Ureter (tissue), 1 donor: Measurements from ENCODE around the gene BST1. TPM values are rescaled to one million over a fixed set of nuclear protein-coding genes. Genes with fewer than 3 reads are reported as not detected.

Source experiments
- DNase-seq: peaks from one replicate; pipeline ENCODE4 v3.0.0-alpha.2; 2020; ENCODE audit warnings: low spot score
- total RNA-seq: library from RNA; stranded (reverse); gene quantifications from one replicate; pipeline ENCODE4 v1.2.4, GENCODE V29; 2023
- donor health status: DM: yes; HTN: yes; CAD: no.

BST1 gene, protein sequence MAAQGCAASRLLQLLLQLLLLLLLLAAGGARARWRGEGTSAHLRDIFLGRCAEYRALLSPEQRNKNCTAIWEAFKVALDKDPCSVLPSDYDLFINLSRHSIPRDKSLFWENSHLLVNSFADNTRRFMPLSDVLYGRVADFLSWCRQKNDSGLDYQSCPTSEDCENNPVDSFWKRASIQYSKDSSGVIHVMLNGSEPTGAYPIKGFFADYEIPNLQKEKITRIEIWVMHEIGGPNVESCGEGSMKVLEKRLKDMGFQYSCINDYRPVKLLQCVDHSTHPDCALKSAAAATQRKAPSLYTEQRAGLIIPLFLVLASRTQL
- 18.6 TPM for total RNA-seq

DNA sequence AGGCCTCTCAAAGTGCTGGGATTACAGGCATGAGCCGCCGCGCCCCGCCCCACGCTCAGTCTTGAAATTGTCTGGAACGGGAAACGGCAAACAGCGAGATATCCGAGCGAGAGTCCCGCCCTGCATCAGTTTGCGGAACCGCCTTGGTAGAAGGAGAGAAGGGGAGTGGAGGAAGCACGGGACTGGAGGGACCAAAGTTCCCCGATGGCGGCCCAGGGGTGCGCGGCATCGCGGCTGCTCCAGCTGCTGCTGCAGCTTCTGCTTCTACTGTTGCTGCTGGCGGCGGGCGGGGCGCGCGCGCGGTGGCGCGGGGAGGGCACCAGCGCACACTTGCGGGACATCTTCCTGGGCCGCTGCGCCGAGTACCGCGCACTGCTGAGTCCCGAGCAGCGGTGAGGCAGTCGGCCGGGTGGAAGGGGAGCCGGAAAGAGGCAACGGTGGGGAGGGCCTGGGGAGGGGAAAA, at the start of gene BST1:
BST1 (plus strand) TSS at position 125 of the 463 bp plus-strand sequence; CDS start at position 205, 80 bp downstream.
- peak; percentile 81 for DNase-seq

DNA sequence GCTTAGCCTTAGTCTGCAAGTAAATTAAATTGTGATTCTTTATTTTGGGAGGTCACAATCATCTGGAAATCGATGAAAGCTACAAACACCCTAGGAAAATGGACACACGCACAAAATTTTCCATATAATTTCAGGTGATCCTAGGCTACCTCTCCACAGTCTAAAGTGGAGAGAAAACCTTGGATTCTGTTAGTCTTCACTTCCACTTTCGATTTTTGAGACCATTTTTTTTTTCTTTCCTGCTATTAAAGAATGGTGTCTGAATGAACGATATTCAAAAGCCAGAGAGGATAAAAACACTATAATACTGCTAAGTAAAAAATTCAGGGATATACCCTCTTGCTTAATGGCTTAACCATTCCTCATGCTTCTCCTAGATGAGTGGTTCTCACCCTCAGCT, 49.4 kb upstream of the BST1 start:
- DNase-seq: no peak

DNA sequence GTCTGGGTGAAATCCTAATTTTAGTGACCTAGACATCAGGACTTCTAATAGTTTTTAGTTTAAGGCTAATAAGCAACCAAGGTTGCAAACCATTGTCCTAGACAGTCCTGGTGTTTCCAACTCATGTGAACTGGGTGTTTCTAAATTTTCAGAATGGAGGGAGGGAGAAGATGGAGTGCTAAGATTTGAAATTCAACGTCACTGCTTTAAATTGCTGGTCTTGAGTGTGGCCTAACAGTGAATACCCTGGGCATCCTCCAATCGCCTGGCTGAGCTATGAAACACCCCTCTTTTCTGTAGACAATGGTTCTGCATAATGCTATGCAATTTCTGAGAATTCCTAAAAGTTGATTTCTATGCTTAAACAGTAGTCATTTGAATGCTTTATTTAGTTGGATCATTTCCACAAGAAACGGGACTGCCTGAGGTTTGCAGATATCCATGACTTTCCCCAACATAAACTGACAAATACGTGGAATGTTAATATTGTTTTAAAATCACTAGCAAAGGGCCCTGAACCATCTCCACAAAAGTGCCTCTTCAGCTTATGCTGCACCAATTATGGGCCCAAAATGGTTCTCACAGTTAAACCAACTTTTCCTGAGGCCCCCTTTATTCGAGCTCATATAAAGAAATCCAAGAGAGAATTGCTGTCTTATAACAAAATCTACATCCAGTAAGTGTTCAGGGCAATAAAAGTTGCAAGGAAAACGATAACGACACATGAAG, 48.8 kb upstream of the BST1 start:
- no peak for DNase-seq

DNA sequence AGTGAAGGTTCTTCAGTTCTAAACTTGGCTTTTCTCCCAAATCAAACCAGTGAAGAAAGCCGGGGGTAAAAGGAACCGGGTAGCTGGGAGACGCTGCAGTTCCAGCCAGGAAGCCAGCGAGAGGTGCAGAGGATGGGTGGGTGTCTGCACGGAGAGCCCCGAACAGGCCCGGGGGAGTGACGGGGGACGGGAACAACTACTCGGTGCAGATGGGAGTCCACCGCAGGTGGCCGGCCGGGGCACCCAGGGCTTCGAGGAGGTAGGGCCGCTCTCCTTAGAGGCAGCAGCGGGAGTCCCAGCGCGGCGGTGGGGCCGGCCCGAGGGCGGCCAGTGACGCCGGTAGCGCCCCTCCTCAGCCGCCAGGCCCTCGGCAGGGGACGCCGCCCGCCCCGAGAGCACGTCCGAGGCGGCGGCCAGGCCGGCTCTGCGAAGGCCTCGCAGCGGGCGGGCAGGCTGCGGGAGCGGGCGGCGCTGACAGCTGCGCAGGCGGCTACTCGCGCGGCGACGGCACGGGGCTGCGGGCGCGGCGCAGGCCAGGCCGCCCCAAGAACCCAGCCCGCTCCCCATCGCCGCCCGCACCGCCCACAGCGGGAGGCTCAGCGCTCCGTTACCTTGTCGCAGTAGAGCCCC, 48.2 kb upstream of the BST1 start:
- peak; percentile 65 for DNase-seq

DNA sequence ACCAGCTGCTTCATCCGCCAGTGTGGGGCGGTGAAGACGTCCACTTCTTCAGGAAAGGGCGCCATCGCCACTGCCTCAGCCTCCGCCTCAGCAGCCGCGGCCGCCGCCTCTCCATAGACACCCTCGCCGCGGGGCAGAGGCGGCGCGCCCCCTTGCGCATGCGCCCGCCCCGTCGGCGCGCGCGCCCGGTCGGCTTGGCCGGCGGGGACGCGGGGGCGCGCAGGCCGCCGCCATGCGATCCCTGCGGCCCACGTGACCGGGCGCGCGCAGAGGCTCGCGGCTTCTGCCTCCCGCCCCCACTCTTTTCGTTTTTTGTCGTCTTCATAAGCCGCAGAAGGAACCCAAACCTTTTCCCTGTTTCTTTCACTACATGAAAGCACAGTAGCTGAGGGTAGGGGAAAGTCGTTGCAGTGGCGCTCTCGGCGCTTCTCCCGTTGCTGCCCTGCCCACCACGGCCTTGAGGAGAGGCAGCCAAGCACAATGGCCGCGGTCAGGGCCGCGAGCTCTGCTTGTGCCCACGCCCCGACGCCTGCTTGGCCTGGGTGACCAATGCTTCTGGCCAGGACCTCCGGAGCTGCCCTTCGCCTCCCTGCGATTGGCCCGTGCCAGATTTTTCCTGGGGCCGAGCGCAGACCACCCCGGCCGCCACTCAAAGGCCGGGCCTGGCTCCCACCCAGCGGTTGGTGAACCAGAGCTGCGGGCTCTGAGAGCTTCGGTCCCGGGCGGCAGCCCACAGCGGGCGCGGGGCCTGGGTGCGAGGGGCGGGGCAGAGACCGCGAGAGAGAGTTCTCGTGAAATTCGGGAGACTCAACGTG, 47.4 kb upstream of the BST1 start, which contains the start of gene FBXL5:
FBXL5 (minus strand) TSS at position 135 of the 815 bp plus-strand sequence; CDS start at position 65, 70 bp downstream.
- DNase-seq: peak; percentile 83

DNA sequence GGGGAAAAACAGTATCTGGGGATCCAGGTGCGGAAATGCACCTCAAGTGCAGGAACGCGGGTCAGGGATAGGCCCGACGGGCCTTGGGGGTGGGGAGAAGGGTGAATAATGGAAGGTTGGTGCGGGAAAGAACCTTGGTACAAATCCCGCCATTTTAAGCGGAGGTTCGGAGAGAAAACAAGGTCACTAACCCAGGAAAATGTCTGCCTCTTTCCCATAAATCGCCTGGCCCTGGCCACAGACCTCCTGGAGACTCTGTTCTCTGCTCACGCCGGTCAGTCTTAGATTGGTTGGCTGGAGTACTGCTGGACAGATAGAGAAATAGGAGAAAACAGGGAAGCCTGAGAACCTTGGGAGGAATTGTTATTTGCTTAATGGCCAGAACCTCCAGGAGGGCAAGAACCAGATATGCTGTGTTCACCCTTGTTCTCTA, 46.8 kb upstream of the BST1 start:
- DNase-seq: no peak

DNA sequence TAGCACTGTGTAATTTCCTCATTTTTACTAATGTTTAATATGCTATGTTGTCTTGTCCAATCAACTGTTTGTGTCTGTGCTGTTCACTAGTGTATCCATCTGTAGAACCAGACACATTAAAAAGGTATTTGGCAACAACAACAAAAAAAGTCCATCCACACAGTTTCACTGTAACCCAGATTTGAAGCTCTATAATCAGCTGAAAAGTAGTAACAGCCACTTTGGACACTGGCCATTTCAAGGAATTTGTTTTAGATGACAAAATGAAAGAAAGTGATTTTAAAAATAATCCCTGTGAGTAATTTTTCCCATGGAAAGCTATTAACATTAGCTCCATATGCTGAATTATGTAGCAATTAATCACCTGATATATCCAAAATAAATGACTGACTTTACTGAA, 45.5 kb upstream of the BST1 start:
- no peak for DNase-seq

DNA sequence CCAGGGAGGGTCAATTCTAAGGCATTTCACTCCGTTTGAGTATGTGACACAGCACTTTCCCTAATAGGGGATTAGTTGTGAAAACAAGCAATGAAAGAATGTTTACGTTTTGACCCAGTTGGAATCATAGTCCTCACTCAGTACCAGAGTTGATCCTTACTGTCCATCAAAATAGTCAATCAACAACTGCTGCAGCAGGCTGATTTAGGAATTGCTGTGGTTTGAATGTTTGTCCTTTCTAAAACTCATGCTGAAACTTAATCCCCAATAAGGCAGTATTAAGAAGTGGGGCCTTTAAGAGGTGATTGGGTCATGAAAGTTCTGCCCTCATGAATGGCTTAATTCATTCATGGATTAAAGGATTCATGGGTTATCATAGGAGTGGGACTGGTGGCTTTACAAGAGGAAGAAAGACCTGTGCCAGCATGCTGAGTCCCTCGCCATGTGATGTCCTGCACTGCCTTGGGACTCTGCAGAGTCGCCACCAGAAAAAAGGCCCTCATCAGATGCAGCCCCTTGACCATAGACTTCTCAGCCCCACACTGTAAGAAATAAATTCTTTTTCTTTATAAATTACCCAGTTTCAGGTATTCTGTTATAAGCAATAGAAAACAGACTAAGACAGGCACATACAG, 44.6 kb upstream of the BST1 start:
- DNase-seq: no peak

DNA sequence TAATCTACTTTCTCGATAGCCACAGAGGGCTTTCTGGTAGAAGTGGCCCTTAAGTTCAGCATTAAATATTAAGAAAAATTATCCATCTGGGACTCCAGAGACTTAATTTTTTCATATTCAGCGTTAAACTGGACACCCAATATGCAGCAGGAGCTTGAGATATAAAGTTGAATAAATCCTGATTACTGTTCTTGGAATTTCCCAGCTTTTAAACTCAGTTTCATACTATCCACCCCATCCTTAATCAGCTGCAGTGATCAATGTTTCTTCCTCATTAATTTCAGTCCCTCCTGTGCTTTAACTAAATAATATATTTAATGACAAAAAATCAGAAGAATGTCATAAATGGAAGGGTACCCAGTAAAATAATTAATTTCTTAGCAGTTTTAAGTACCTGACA, 44.1 kb upstream of the BST1 start:
- DNase-seq: no peak

DNA sequence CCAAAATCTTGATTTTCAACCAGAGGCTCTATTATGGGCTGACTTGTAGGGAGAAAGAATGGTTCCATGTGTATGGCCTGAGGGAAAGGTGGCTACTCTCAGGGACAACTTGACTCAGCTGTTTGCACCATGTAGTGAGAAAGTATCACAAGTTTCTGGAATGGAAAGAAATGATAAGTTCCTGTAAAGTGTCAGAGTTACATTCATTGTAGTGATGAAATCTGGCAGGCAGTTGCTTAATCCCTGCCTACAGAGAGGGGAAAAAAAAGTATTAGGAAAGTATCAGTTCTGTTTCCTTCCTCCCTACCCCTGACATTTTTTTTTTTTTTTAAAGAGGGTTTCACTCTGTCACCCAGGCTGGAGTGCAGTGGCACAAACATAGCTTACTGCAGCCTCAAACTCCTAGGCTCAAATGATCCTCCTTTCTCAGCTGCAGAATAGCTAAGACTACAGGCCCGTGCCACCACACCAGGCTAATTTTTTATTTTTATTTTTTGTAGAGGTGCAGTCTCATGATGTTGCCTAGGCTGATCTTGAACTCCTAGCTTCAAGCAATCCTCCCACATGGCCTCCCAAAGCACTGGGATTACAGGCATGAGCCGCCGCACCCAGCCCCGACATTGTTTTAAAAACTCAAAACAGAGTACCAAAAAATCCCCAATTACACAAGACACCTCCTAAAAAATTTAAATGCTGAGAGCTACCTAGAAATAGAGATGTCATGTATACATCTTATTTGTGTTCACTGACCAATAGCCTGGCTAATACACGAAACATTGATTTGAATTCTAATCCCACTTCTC, 42.9 kb upstream of the BST1 start:
- no peak for DNase-seq

DNA sequence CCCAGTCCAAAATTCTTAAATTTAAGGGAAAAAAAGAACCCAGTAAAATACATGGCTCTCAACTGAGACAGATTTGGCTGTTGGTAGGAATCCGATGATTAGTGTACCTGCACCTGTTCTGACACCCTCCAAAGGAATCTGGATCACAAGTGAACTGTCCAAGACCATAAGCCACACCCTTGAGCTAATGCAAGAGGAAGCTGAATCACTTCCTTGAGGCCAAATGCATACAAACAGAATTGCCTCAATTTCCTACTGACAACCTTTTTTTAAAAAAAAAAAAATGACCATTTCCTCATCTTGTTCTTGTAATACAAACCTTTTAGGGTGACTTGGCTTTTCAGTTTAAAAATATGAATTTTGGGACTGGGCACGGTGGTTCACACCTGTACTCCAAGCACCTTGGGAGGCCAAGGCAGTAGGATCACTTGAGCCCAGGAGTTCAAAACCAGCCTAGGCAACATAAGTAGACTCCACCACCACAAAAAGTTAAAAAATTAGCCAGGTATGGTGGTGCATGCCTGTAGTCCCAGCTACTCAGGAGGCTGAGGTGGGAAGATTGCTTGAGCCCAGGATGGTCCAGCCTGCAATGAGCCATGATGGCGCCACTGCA, 37.0 kb upstream of the BST1 start:
- no peak for DNase-seq

DNA sequence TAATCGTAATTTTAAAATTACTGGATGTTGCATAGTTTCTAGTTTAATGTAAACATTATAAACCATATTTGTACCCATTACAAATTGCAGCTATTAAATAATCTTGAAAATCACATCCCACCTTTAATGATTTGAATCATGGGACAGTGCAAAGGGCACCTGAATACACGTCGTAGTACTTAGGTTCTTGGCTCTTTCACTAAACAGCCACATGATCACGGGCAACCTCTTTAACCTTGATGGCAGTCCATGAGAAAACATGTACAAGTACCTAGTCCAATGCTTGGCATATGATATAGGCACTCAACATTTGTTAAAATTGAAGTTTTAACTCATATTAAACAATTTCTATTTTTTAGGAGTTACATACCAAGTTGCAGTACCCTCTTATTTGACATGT, 35.9 kb upstream of the BST1 start:
- DNase-seq: no peak

DNA sequence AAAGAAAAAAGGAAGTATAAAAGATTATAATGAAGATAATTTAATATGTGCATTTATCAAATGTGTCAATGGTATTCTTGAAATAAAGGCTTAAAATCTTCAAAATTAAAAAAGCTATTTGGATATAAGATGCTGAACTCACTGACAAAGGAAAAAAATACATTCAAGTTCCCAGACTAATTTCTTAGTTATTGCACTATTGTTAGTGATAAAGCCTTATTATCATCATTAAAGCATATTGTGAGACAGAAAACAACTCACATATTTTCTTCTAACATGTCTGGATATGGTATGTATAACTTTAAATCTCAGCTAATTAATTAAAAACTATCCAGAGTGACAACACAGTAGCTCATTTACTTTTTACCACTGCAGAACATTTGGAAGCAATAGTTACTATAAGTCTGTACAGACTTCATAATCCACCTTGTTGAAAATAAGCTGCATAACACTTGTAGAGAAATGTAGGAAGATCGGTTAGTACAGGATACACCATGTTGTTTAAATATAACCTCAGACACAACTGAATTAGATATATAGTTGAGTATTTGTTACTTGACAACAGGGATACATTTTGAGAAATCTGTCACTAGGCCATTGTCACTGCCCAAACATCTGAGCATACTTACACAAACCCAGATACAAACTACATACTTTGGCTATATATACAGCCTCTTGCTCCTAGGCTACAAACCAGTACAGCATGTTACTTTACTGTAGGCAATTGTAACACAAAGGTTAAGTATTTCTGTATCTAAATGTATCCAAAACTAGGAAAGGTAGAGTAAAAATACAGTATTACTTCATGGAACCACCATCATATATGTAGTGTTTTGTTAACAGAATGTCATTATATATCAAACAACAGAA, 34.1 kb upstream of the BST1 start:
- no peak for DNase-seq

DNA sequence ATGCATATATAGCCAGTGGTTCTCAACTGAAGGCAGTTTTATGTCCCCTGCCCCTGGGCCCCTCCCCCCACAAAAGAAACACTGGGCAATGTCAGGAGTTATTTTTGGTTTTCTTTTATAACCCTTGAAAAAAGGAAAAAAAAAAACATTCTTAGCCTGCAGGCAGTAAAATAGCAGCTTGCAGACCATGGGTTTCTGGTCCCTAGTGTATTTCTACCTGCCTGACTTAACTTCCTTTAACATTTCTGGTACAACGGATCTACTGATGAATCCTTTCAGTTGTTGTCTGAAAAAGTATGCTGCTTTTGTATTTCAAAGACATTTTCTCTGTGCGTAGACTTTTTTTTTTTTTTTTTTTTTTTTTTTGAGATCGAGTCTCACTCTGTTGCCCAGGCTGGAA, 32.3 kb upstream of the BST1 start:
- no peak for DNase-seq

DNA sequence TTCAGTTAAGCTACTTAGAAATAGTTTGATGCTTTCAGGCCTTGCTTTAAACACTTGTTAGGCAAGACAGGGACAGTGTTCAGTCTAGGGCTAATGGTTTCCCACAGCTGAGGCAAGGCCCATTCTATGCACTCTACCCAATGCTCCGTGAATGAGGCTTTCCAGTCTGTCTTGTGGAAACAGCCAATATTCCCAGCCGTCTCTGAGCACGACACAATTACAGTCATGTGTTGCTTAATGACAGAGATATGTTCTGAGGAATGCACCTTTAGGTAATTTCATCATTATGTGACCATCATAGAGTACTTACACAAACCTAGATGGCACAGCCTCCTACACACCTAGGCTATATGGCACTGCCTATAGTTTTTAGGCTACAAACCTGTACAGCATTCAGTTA, 30.8 kb upstream of the BST1 start:
- no peak for DNase-seq

DNA sequence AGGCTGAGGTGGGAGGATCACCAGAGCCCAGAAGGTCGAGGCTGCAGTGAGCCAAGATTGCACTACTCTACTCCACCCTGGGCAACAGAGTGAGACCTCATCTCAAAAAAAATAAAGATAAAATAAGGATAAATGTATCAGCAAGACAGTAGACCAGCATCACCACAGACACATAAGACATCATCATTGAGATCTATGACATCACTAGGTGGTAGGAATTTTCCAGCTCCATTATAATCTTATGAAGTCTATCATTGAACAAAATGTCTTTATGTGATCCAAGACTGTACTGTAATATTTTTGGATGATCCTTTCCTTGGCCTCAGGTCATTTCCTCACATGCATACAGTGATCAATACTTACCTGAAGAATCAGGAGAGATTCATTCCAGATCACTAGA, 29.5 kb upstream of the BST1 start:
- no peak for DNase-seq

DNA sequence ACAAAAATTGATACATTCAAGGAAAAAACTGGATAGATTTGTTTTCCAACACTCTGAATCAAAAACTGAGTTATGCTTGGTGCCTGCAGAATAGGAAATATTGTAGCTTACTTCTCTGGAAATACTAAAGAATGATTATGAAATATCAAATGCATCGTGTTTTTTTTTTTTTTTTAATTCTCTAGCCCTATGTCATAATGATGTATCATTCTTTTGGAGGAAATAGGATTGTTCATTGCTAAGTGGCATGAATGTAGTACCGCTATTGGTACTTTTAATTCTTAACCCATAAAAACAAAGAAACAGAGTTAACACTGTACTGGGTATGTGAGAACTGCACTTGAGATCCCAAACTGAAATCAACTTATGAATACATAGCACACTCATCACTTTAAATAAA, 28.8 kb upstream of the BST1 start:
- DNase-seq: no peak

DNA sequence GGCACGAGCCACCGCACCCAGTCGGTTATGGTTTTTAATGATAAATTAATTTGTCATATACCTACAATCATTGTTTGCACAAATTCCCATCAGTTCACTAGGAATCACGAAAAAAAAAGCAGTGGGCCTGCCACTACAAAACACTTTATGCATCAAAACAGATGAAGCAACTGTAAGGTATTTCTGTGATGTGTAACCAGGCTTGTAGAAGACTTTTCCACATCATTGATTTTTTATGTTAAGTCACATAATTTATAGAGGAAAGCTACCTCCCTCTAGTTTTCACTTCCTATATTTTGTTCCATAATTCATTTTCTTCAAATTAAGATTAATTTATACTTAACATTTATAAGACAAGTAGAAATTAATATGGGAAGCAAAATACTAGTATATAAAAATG, 27.9 kb upstream of the BST1 start:
- no peak for DNase-seq

DNA sequence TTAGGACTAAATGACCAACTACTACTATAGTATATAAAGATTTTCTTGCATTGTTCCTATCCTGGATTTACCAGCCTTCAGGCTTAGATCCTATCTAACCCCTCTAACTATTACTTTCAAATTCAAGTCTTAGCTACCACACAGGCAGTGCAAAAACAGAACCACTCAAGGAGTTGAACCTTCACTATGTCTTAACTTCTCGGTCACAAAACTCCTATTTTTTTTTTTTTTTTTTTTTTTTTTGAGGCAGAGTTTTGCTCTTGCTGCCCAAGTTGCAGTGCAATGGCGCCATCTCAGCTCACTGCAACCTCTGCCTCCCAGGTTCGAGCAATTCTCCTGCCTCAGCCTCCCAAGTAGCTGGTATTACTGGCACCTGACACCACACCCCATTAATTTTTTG, 27.5 kb upstream of the BST1 start:
- no peak for DNase-seq
